Measurements from ENCODE around the gene APOOL.
"Not testable (repeated sequence)": the region's sequence is repeated elsewhere in the genome, so short reads cannot be mapped to it uniquely, and the experiment has no call there.

The APOOL gene

DNA sequence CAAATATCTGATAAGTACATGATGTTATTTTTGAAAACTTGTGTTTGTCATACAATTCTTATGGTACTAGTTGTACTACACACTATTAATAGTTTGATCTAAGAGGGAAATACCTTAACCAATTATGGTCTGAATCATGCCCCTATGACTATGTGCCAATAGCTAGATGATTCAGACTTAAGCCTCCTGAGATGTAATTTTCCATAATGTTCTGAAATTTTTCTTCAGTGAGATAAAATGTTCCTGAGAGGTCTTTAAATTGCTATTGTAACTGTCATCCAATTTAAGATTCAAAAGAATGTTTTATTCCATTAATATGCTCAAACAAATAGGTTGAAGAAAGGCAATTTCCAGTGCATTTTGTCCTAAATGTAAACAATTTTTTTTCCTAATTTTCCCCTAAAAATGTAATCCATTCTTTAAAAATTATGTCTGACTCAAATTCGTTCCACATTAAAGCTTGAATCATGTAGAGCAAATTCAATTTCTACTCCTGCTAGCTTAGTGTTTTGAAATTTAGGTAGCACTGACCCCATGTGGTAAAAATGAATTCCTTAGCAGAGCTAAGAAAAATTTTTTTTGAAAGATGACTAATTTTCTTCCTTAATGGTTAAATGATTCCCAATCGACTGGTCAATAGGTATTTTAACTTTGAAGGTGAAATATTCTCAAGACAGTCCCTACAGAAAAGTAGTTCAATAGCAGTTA, 49.1 kb downstream of the APOOL start:
- DNase-seq (ENCODE audit: low spot score), result peak; percentile 30
- ChIA-PET CTCF (interaction anchor here (0.7 kb wide), 2 partner anchors 39 to 1377 kb away, joined by 3 read pairs; no protein-coding TSS in a partner anchor), POLR2A (ENCODE audit: low non-redundant PET) (no interaction called here)
- TF ChIP-seq, protein P1, sequence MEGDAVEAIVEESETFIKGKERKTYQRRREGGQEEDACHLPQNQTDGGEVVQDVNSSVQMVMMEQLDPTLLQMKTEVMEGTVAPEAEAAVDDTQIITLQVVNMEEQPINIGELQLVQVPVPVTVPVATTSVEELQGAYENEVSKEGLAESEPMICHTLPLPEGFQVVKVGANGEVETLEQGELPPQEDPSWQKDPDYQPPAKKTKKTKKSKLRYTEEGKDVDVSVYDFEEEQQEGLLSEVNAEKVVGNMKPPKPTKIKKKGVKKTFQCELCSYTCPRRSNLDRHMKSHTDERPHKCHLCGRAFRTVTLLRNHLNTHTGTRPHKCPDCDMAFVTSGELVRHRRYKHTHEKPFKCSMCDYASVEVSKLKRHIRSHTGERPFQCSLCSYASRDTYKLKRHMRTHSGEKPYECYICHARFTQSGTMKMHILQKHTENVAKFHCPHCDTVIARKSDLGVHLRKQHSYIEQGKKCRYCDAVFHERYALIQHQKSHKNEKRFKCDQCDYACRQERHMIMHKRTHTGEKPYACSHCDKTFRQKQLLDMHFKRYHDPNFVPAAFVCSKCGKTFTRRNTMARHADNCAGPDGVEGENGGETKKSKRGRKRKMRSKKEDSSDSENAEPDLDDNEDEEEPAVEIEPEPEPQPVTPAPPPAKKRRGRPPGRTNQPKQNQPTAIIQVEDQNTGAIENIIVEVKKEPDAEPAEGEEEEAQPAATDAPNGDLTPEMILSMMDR (conservative IDR thresholded peaks at IDR 0.05; ENCODE audit: low read depth), result peak; percentile 44; the same call in 1 of the 2 replicates
- no peak overlapping the region for H3K27ac ChIP-seq

- TF ChIP-seq, protein P1 (conservative IDR thresholded peaks at IDR 0.05; ENCODE audit: low read depth), result no peak
- POLR2A ChIA-PET (ENCODE audit: low non-redundant PET), result no interaction called here
- CTCF ChIA-PET, result no interaction called here
- H3K27ac ChIP-seq, result no peak overlapping the region
- no peak for DNase-seq (ENCODE audit: low spot score)
These were observed 62.0 kb downstream of the APOOL start for GRCh38 chrX:85065512-85066198.

GRCh38 chrX:85077247-85077646, 73.6 kb downstream of the APOOL start:
- DNase-seq (ENCODE audit: low spot score); POLR2A ChIA-PET (ENCODE audit: low non-redundant PET); CTCF ChIA-PET; H3K27ac ChIP-seq: not testable (repeated sequence)

DNA sequence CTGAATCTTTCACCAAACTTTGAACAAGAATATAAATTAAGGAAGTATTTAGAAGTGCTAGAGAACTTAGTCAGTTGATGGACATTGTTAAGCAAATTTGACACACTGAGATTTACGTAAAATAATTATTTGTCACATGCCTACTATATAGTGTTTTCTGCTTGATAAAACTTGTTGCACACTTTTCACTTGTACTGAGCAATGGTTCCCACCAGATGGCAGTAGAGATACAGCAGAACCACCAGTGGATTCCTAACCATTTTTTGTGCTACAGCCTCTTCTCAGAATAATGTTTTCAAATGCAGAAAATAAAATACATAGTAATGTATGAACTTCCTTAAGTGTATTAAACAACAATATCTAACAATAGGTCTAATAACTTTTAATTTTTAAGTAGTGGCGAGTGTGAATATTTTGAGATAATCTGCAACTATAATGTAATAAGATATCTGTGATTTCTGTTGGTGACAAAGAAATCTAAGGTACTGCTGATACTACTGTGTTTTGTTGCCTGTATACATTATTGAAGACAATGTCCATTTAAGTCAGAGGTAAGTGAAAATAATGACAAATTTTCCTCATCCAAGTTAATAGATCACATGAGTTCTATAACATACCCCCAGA, 81.2 kb downstream of the APOOL start:
- ChIA-PET CTCF (interaction anchor here (0.6 to 1.0 kb wide), 3 partner anchors 11 to 1864 kb away, joined by 3 read pairs; no protein-coding TSS in a partner anchor), POLR2A (ENCODE audit: low non-redundant PET) (no interaction called here)
- H3K27ac ChIP-seq, result no peak overlapping the region
- TF ChIP-seq, protein P1 (conservative IDR thresholded peaks at IDR 0.05; ENCODE audit: low read depth), result peak; percentile 72
- DNase-seq (ENCODE audit: low spot score), result peak; percentile 17

DNA sequence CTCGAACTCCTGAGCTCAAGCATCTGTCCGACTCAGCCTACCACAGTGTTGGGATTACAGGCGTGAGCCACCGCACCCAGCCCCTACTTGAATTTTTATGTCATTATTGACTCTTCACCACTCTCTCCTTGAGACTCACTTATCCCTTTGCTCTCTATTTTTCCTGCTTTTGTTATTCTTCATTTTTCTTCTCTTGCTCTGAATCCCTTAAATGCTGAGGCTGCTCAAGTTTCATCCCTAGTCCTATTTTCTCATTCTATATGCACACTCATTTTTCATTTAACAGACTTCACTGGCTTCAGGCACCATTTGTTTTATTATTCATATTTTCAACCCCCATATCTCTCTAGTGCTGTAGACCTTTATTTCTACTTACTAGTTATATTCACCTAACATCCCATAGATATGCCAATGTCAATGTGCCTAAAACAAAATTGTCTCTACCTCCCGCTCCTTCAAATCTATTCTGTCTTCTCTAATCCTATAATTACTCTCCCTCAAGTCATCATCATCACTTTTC, 85.7 kb downstream of the APOOL start:
- no peak overlapping the region for H3K27ac ChIP-seq
- POLR2A ChIA-PET (ENCODE audit: low non-redundant PET), result no interaction called here
- CTCF ChIA-PET, result interaction anchor here (0.6 kb wide), 1 partner anchor 24 kb away, joined by 3 read pairs; no protein-coding TSS in a partner anchor
- no peak for DNase-seq (ENCODE audit: low spot score)
- TF ChIP-seq, protein P1 (conservative IDR thresholded peaks at IDR 0.05; ENCODE audit: low read depth), result no peak

DNA sequence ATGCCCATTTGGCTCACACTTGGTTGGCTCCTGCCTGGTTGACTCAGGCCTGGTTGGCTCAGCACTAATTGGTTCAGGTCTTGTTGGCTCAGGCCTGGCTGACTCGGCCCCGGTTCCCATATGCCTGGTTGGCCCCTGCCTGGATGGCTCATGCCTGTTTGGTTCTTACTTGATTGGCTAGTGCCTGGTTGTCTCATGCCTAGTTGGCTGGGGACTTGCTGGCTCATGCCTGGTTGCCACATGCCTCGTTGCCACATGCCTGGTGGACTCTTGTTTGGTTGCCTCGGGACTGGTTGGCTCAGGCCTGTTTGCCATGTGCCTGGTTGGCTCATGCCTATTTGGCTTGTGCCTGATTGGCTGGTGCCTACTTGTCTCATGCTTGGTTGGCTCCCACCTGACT, 103.7 kb downstream of the APOOL start:
- peak; percentile 4 for DNase-seq (ENCODE audit: low spot score)
- ChIA-PET POLR2A (ENCODE audit: low non-redundant PET) (no interaction called here), CTCF (no interaction called here)
- TF ChIP-seq, protein P1 (conservative IDR thresholded peaks at IDR 0.05; ENCODE audit: low read depth), result no peak
- H3K27ac ChIP-seq, result peak overlapping the region; percentile 55

Measured in RWPE1 (cell line).